Esophagus muscularis mucosa (tissue), 3 donors: ENCODE data around the gene SCAP.

Source experiments
- CTCF ChIP-seq, 3 experiments: fragments of 200-600 bp in 2 of 3; fragments of 450-650 bp in 1 of 3; sonication (generic) in 2 of 3; IDR thresholded peaks; one replicate each; pipeline ENCODE4 v1.5.1; 2017 to 2019; ENCODE audit warnings: antibody characterized with exemption in 3 of 3, mild to moderate bottlenecking in 2 of 3, moderate library complexity in 1 of 3
- POLR2A ChIP-seq: fragments of 450-650 bp; IDR thresholded peaks from one replicate; pipeline ENCODE4 v1.6.1; 2017; ENCODE audit warnings: antibody characterized with exemption, moderate library complexity, mild to moderate bottlenecking, low read depth
- POLR2AphosphoS5 ChIP-seq, 2 donors: sonication (generic); formaldehyde crosslinking; IDR thresholded peaks; one replicate each; pipeline ENCODE4 v1.6.1; 2017; ENCODE audit warnings: antibody characterized with exemption in 2 of 2

- TF ChIP-seq CTCF (IDR thresholded peaks at IDR 0.05) (no peak), POLR2AphosphoS5 (IDR thresholded peaks at IDR 0.05) (no peak), POLR2A (no peak)
These were observed 68.5 kb downstream of the SCAP start for GRCh38 chr3:47407237-47407636.
